HG02798 (cell line): ENCODE measurements around the gene GBA3.

ENCODE experiments used
- ATAC-seq: cut with Tn5 transposase; IDR thresholded peaks from one replicate; pipeline ENCODE4 v1.9.1; 2021; ENCODE audit warnings: mild to moderate bottlenecking; ENCODE audit not compliant: unreplicated experiment, poor library complexity

GBA3 gene

DNA sequence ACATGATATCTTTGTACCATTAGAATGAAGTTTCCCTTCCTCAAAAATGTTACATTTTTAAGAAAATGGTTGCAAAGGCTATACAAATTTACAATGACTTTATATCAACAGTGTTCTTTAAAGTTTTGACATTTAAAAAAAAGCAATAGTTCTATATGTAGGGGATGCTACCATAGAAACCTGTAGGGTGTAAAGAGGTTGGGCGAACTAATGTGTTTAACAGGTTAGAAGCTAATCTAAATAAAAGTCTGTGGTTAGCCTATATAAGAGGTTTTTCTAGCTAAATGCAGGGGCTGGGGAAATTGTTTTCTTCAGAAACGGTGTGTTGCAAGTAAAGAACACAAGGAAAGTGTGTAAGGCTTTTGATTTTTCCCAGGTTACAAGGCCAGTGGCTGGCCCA lies 73.3 kb downstream of the GBA3 start:
- no peak for ATAC-seq

DNA sequence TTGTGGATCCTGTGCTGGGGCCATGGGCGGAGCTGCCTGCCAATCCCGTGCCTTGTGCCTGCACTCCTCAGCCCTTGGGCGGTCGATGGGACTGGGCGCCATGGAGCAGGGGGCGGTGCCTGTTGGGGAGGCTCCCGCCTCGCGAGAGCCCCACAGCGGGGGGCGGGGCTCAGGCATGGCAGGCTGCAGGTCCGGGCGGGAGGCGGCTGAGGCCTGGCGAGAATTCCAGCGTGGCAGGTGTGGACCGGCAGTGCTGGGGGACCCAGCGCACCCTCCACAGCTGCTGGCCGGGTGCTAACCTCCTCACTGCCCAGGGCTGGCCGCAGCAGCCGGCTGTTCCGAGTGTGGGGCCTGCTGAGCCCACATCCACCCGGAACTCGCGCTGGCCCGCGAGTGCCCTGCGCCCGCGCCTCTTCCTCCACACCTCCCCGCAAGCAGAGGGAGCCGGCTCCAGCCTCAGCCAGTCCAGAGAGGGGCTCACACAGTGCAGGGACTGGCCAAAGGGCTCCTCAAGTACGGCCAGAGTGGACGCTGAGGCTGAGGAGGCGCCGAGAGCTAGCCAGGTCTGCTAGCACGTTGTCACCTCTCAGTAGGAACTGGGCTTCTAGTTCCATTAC lies 85.9 kb downstream of the GBA3 start:
- no peak for ATAC-seq

DNA sequence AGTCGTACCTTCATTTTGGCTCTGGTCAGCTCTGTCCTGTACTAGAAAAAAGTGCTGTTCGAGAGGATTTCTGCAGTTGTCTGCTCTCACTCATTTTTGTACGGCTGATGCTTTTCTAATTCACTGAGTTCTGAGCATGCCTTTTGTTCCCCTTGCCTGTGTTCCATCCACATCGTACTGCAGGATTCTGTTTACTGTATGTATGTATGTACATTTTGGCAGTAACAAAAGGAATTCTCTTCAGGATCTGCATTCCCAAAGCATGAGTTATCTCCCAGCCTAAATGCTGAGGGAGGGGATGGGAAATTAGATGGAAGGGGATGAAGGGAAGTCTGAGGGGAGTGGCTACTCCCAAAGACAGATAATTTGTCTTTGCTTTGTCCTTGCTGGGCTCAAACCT lies 87.6 kb downstream of the GBA3 start:
- ATAC-seq: no peak

- no peak for ATAC-seq
Measured at GRCh38 chr4:22780797-22781196, 88.1 kb downstream of the GBA3 start.

GRCh38 chr4:22787753-22788375 lies 95.1 kb downstream of the GBA3 start:
- no peak for ATAC-seq

DNA sequence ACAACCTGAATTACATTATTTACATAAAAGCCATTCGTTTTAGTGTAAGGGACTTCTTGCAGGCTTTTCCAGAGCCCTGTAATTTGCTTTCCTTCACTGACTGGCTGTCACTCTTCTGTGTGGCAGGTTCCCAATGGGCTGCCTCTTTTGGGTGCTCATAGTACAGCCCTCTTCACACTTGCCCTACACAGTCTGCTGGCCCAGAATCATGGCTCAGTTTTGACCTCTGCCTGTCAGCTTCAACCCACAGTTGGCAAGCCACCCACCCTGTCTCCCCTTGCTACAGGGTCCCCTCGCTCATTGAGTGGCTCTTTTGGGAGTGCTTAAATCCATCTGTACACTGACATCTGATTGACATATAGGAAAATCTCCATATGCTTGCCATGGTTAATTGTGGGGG lies 97.9 kb downstream of the GBA3 start:
- ATAC-seq: no peak

- ATAC-seq: no peak
Measured at GRCh38 chr4:22794732-22795131, 102.0 kb downstream of the GBA3 start.

- no peak for ATAC-seq
Measured at GRCh38 chr4:22801391-22801790, 108.7 kb downstream of the GBA3 start.

- no peak for ATAC-seq
Measured at GRCh38 chr4:22802876-22803275, 110.1 kb downstream of the GBA3 start.

DNA sequence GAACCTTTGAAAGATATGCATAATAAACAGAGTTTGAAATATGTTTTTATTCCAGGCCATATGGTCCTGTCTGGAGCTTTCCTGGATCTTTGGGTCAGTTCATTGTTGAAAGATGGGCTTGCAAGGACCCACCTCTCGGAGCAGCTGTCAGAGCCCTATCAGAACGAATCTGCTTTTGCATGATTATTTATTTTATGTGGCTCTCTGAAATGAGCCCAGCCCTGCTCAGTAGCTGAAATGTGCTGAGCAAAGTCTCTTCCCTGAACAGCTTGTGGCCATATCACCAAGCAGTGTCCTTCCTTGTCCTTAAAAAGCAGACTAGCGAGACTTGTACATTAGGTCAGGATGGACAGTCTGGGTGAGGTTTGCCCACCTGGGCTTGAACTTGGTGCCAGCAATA lies 110.8 kb downstream of the GBA3 start:
- no peak for ATAC-seq

GRCh38 chr4:22814906-22815305 lies 122.2 kb downstream of the GBA3 start:
- ATAC-seq: no peak

DNA sequence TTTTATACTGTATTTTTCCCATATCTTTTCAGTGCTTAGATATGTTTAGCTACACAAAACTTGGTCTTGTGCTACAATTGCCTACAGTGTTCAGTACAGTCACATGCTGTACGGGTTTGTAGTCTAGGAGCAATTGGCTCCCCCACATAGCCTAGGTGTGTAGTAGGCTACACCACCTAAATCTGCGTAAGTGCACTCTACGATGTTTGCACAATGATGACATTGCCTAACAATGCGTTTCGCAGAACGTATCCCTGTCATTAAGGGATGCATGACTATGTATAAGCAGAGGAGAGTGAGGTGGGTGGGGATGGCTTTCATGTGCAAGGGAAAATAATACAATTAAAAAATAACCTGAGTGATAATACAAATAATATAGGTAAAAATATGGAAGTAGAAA lies 131.4 kb downstream of the GBA3 start:
- no peak for ATAC-seq

GRCh38 chr4:22842360-22843018 lies 149.8 kb downstream of the GBA3 start:
- no peak for ATAC-seq

GRCh38 chr4:22848332-22848731 lies 155.6 kb downstream of the GBA3 start:
- no peak for ATAC-seq

GRCh38 chr4:22850055-22850454 lies 157.3 kb downstream of the GBA3 start:
- peak; percentile 10 for ATAC-seq

GRCh38 chr4:22850630-22851029 lies 157.9 kb downstream of the GBA3 start:
- peak; percentile 88 for ATAC-seq

GRCh38 chr4:22857411-22857810 lies 164.7 kb downstream of the GBA3 start:
- no peak for ATAC-seq

GRCh38 chr4:22859318-22859717 lies 166.6 kb downstream of the GBA3 start:
- no peak for ATAC-seq
